ENCODE data around the gene MIGA1.

The MIGA1 gene

DNA sequence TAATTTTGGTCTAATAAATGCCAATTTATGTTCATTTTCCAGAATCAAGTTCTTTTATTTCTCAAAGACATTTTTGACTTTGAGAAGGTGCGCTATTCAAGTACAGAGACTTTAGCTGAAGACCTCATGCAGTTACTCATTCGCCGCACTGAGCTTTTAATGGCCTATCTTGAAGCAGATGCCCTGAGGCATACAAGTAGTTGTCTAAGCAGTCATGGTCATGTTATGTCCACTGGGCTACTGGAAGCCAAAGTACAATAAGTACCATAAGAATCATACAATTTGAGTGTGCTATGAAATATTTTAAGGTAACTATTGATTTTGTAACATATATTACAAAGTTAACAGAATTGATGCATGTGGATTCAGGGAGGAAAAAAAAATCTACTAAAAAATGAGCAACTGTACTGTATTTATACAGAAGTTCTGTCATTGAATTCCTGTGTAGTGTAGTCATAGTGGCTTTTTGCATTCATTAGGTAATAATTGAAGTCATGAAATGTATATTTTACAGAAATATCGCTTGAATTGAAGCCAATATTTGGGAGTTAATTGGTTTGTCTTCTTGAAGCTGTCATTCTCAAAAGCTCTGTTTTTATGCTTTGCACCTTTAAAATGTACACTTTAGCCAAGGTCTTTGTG is 95.5 kb downstream of the MIGA1 start:
- no peak overlapping the region for H3K4me3 ChIP-seq (ENCODE audit: low read length)
- DNase-seq (ENCODE audit: low read depth) = peak; percentile 91
- TF ChIP-seq, protein P1, sequence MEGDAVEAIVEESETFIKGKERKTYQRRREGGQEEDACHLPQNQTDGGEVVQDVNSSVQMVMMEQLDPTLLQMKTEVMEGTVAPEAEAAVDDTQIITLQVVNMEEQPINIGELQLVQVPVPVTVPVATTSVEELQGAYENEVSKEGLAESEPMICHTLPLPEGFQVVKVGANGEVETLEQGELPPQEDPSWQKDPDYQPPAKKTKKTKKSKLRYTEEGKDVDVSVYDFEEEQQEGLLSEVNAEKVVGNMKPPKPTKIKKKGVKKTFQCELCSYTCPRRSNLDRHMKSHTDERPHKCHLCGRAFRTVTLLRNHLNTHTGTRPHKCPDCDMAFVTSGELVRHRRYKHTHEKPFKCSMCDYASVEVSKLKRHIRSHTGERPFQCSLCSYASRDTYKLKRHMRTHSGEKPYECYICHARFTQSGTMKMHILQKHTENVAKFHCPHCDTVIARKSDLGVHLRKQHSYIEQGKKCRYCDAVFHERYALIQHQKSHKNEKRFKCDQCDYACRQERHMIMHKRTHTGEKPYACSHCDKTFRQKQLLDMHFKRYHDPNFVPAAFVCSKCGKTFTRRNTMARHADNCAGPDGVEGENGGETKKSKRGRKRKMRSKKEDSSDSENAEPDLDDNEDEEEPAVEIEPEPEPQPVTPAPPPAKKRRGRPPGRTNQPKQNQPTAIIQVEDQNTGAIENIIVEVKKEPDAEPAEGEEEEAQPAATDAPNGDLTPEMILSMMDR (IDR thresholded peaks at IDR 0.05; ENCODE audit: insufficient read depth, low read depth, low read length, missing control alignments) = no peak

DNA sequence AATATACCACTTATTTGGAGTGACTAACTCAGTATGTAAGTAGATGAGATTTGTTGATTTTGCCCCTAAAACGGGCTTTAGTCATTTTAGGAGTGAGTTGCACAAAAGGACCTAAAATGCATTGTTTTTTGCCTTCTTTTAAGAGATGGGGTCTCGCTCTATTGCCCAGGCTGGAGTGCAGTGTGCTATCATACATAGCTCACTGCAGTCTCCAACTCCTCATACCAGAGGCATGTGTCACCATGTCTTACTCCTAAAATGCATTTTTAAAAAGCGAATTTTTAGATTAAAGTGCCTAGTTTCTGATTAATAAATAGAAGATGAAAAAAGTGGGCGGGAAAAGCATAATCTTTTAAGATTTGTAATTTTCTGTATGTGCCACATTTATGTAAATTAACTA is 97.4 kb downstream of the MIGA1 start:
- peak; percentile 30 for DNase-seq (ENCODE audit: low read depth)
- no peak overlapping the region for H3K4me3 ChIP-seq (ENCODE audit: low read length)
- TF ChIP-seq, protein P1 (IDR thresholded peaks at IDR 0.05; ENCODE audit: insufficient read depth, low read depth, low read length, missing control alignments) = no peak

- TF ChIP-seq, protein P1 (IDR thresholded peaks at IDR 0.05; ENCODE audit: insufficient read depth, low read depth, low read length, missing control alignments) = no peak
Observed at GRCh38 chr1:77881061-77881460, 101.6 kb downstream of the MIGA1 start.

DNA sequence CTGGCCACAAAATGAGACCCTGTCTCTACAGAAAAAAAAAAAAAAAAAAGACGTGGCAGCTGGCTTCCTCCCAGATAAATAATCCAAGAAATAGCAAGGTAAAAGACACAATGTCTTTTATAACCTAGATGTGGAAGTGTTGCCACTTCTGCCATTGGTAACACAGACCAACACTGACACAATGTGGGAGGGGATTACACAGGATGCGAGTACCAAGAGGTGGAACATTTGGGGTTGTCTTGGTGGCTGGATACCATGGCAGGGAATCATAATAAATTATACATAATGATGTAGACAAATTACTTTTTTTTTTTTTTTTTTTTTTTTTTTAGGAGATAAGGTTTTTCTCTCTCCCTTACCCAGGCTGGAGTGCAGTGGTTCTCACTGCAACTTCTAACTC is 103.0 kb downstream of the MIGA1 start:
- no peak overlapping the region for H3K4me3 ChIP-seq (ENCODE audit: low read length)
- DNase-seq (ENCODE audit: low read depth) = no peak
- TF ChIP-seq, protein P1 (IDR thresholded peaks at IDR 0.05; ENCODE audit: insufficient read depth, low read depth, low read length, missing control alignments) = no peak

More at GRCh38 chr1:77881061-77881460, 101.6 kb downstream of the MIGA1 start:
- H3K4me3 ChIP-seq (ENCODE audit: low read length) = no peak overlapping the region
- DNase-seq (ENCODE audit: low read depth) = no peak

DNA sequence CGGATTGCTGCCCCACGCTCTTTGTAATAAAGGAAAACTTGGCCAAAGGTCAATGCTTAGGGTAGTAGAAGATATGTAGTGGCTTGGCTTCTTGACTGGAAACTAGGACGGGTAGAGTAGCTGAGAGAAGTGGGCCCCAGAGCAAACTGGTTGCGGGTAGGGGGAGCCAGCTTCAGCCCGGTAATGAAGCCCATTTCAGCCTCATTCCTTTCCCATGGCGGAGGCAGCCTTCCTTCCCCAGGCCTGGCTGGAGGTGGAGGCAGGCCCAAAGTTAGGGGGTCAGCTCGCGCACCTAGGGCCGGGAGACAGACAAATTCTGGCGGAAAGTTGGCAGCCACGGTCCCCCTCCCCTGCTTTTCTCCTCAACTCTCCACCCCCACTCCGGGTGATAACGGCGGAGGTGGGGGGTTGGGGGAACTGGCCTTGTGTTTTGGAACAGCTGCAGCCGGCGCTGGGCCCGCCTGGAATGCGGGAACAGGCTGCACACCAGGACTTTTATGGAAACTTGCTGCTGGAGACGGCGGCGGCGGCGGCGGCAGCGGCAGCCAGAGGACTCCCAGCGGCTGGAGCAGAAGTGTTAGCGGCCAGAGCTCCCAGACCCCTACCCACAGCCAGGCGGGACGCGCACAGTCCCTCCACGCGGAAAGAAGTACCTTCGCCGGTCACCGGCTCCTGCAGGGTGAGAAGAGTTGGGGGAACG is 108.8 kb downstream of the MIGA1 start, which contains the start of gene NEXN:
Gene NEXN (plus strand): TSS at position 544 of the 700 bp plus-strand sequence. CDS start 27,483 bp downstream, outside the sequence.
- TF ChIP-seq, protein P1 (IDR thresholded peaks at IDR 0.05; ENCODE audit: insufficient read depth, low read depth, low read length, missing control alignments) = no peak
- peak within 1 kb of the TSS; percentile 69 for H3K4me3 ChIP-seq (ENCODE audit: low read length)
- peak; percentile 52 for DNase-seq (ENCODE audit: low read depth)

- TF ChIP-seq, protein P1 (IDR thresholded peaks at IDR 0.05; ENCODE audit: insufficient read depth, low read depth, low read length, missing control alignments) = no peak
- peak; percentile 51 for DNase-seq (ENCODE audit: low read depth)
- H3K4me3 ChIP-seq (ENCODE audit: low read length) = peak overlapping the region; percentile 69
Observed at GRCh38 chr1:77888781-77889642, 109.6 kb downstream of the MIGA1 start.

Measured in epithelial cell of esophagus (primary cell).